ENCODE measurements around the gene GPR153.

- TF ChIP-seq POLR2A (IDR thresholded peaks at IDR 0.05) = no peak
- TF ChIP-seq CTCF (IDR thresholded peaks at IDR 0.05) = no peak
- TF ChIP-seq EP300 (IDR thresholded peaks at IDR 0.05) = no peak
- no peak for TF ChIP-seq POLR2AphosphoS5 (IDR thresholded peaks at IDR 0.05)
Measured at GRCh38 chr1:6198646-6199297, 62.1 kb downstream of the GPR153 start.
